NK-92 treated with Interleukin-12 subunit alpha and Interleukin-12 subunit beta, amount 100 ng/mL, for 24 hours (cell line): ENCODE measurements around the gene SORBS1.
"Not testable (repeated sequence)": the region's sequence is repeated elsewhere in the genome, so short reads cannot be mapped to it uniquely, and the experiment has no call there.

ENCODE experiments used
- DNase-seq: peaks from one replicate; lab custom pipeline; 2025; lab: John Stamatoyannopoulos, UW

The SORBS1 gene

GRCh38 chr10:95388539-95388938 lies 172.6 kb downstream of the SORBS1 start:
- no peak for DNase-seq

GRCh38 chr10:95388109-95388471 lies 173.1 kb downstream of the SORBS1 start:
- no peak for DNase-seq

- no peak for DNase-seq
These were observed 177.0 kb downstream of the SORBS1 start for GRCh38 chr10:95384011-95384704.

GRCh38 chr10:95382596-95382995 lies 178.6 kb downstream of the SORBS1 start:
- DNase-seq, result no peak

- no peak for DNase-seq
These were observed 179.0 kb downstream of the SORBS1 start for GRCh38 chr10:95382174-95382573.

- DNase-seq, result no peak
These were observed 183.2 kb downstream of the SORBS1 start for GRCh38 chr10:95377950-95378349.

- no peak for DNase-seq
These were observed 185.8 kb downstream of the SORBS1 start for GRCh38 chr10:95375418-95375817.

- DNase-seq, result peak; percentile 48
These were observed 186.5 kb downstream of the SORBS1 start for GRCh38 chr10:95374597-95375209.

- no peak for DNase-seq
These were observed 187.5 kb downstream of the SORBS1 start for GRCh38 chr10:95373660-95374059.

GRCh38 chr10:95364342-95364741 lies 196.8 kb downstream of the SORBS1 start:
- no peak for DNase-seq

- peak; percentile 4 for DNase-seq
These were observed 197.8 kb downstream of the SORBS1 start for GRCh38 chr10:95363303-95363912.

- no peak for DNase-seq
These were observed 201.0 kb downstream of the SORBS1 start for GRCh38 chr10:95360122-95360714.

GRCh38 chr10:95359466-95359865 lies 201.7 kb downstream of the SORBS1 start:
- DNase-seq, result no peak

GRCh38 chr10:95356190-95356955 lies 204.8 kb downstream of the SORBS1 start:
- no peak for DNase-seq

- DNase-seq, result no peak
These were observed 205.9 kb downstream of the SORBS1 start for GRCh38 chr10:95355301-95355700.

- DNase-seq, result no peak
These were observed 207.1 kb downstream of the SORBS1 start for GRCh38 chr10:95354110-95354509.

- DNase-seq, result no peak
These were observed 208.0 kb downstream of the SORBS1 start for GRCh38 chr10:95353123-95353522.

GRCh38 chr10:95352684-95353083 lies 208.5 kb downstream of the SORBS1 start:
- DNase-seq, result no peak

- no peak for DNase-seq
These were observed 210.3 kb downstream of the SORBS1 start for GRCh38 chr10:95350830-95351228.

- DNase-seq, result no peak
These were observed 210.8 kb downstream of the SORBS1 start for GRCh38 chr10:95350219-95350829.

GRCh38 chr10:95347402-95347766 lies 213.8 kb downstream of the SORBS1 start:
- DNase-seq, result not testable (repeated sequence)
